ENCODE data around the gene FBXO47. TPM values are rescaled to one million over a fixed set of nuclear protein-coding genes. Genes with fewer than 3 reads are reported as not detected.

The FBXO47 gene
- total and polyA plus RNA-seq, 11 donors: 0.11 TPM; not detected in 10

DNA sequence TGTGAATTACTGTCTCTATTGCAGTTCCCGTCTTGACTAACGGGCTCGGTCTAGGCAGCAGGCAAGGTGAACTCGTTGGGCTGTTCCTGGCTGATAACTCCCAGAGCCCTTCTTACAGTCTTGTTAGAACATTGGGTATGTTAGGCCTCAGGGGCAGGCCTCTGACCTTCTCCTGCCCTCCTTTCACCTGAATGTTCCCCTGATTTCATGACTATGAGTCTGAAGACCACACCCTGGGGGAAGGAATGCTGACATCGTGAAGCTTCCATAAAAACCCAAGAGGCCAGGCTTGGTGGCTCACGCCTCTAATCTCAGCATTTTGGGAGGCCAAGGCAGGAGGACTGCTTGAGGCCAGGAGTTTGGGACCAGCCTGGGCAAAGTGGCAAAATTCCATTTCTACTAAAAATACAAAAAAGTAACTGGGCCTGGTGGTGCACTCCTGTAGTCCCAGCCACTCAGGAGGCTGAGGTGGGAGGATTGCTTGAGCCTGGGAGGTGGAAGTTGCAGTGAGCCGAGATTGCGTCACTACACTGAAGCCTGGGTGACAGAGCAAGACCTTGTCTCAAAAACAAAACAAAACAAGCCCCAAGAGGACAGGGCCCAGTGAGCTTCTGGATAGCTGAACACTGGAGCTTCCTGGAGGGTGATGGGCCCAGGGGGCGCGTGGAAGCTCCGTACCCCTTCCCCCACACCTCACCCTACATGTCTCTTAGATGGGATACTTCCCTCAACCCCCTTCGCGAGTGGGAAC is 47.8 kb upstream of the FBXO47 start:
- Histone ChIP-seq H3K9me3 (peaks cover 0 to 10% (median 0%) of the 10 kb centered on the region in 12 donors), H3K36me3 (no peaks in the 10 kb centered on the region), H3K27ac (peak overlapping the region in 11 of 12 donors; percentile 8 to 82 (median 65)), H3K27me3 (no peaks in the 10 kb centered on the region), H3K4me1 (peaks cover 0 to 52% (median 4%) of the 10 kb centered on the region in 12 donors), H3K4me3 (no peak overlapping the region)
- WGBS, 4 donors: 74 to 86% (median 82%) methylated on average over 13 of the region's 13 CpGs
- intact Hi-C loops (cut with DNase I): no loop called here
- TF ChIP-seq, protein P1, sequence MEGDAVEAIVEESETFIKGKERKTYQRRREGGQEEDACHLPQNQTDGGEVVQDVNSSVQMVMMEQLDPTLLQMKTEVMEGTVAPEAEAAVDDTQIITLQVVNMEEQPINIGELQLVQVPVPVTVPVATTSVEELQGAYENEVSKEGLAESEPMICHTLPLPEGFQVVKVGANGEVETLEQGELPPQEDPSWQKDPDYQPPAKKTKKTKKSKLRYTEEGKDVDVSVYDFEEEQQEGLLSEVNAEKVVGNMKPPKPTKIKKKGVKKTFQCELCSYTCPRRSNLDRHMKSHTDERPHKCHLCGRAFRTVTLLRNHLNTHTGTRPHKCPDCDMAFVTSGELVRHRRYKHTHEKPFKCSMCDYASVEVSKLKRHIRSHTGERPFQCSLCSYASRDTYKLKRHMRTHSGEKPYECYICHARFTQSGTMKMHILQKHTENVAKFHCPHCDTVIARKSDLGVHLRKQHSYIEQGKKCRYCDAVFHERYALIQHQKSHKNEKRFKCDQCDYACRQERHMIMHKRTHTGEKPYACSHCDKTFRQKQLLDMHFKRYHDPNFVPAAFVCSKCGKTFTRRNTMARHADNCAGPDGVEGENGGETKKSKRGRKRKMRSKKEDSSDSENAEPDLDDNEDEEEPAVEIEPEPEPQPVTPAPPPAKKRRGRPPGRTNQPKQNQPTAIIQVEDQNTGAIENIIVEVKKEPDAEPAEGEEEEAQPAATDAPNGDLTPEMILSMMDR (IDR thresholded peaks at IDR 0.05): no peak
- no peak for TF ChIP-seq POLR2A (IDR thresholded peaks at IDR 0.05)
- DNase-seq: peak in 1 of 5 donors; percentile 39
- ATAC-seq: peak in 2 of 4 donors; percentile 21 to 79

DNA sequence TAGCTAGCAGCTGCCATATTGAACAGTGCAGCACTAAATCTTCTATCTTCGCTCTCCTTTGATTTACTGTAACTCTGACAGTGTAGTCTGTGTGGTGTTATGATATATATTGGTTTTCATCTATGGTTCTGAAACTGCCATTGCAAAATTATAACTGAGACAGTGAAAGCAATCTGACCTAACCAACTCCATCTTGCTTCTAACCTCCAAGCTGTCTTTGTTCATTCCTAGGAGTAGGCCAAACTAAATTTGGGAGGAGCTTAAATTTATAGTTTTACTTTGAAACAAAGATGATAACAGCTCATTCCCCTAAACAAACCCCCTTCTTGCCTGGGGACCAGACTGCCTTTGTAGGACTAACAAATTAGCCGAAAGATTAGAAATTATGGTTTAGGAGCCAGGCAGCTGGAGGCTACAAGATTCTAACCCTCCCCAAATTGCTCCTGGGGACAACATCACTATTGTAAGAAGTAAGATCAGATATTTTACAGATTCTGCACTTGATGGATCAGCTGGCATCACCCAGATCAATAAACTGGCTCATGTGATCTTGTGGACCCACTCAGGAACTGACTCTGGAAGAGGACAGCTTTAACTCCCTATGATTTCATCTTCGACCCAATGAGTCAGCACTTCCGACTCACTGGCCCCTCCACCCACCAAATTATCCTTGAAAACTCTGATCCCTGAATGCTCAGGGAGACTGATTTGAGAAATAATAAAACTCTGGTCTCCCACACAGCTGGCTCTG is 47.0 kb upstream of the FBXO47 start:
- no peaks in the 10 kb centered on the region for H3K36me3 ChIP-seq
- peaks cover 0 to 2% (median 0%) of the 10 kb centered on the region in 12 donors for H3K9me3 ChIP-seq
- intact Hi-C loops (cut with DNase I): no loop called here
- H3K27me3 ChIP-seq: no peaks in the 10 kb centered on the region
- H3K4me3 ChIP-seq: no peak overlapping the region
- ATAC-seq (peak in 3 of 4 donors; percentile 64 to 83 (median 70)), DNase-seq (no peak)
- H3K27ac ChIP-seq: peak overlapping the region in 11 of 12 donors; percentile 8 to 82 (median 65)
- H3K4me1 ChIP-seq: peaks cover 0 to 51% (median 4%) of the 10 kb centered on the region in 12 donors
- TF ChIP-seq, protein P1 (IDR thresholded peaks at IDR 0.05): no peak
- 77 to 92% (median 79%) methylated on average over 4 of the region's 4 CpGs for WGBS, 4 donors

DNA sequence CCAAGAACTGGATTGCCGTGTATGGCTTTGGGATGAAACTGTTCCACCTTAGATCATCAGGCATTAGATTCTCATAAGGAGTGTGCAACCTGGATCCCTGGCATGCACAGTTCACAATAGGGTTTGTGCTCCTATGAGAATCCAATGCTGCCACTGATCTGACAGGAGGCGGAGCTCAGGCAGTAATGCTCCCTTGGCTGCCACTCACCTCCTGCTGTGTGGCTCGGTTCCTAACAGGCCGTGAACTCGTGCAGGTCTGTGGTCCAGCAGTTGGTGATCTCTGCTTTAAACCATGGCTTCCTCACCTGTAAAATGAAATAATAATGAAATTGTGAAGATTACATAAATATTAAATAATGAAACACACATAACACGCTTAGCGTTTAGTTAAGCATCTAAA is 45.5 kb upstream of the FBXO47 start:
- DNase-seq: no peak
- no peaks in the 10 kb centered on the region for H3K36me3 ChIP-seq
- peaks cover 0 to 6% (median 2%) of the 10 kb centered on the region in 12 donors for H3K9me3 ChIP-seq
- no peak overlapping the region for H3K27ac ChIP-seq
- TF ChIP-seq POLR2A (IDR thresholded peaks at IDR 0.05): no peak
- TF ChIP-seq, protein P1 (IDR thresholded peaks at IDR 0.05): no peak
- intact Hi-C loops (cut with DNase I): no loop called here
- H3K27me3 ChIP-seq: no peaks in the 10 kb centered on the region
- H3K4me1 ChIP-seq: peaks cover 0 to 36% (median 4%) of the 10 kb centered on the region in 12 donors
- H3K4me3 ChIP-seq: no peak overlapping the region
- 88 to 96% (median 94%) methylated on average over 7 of the region's 7 CpGs for WGBS, 4 donors
- ATAC-seq: no peak

DNA sequence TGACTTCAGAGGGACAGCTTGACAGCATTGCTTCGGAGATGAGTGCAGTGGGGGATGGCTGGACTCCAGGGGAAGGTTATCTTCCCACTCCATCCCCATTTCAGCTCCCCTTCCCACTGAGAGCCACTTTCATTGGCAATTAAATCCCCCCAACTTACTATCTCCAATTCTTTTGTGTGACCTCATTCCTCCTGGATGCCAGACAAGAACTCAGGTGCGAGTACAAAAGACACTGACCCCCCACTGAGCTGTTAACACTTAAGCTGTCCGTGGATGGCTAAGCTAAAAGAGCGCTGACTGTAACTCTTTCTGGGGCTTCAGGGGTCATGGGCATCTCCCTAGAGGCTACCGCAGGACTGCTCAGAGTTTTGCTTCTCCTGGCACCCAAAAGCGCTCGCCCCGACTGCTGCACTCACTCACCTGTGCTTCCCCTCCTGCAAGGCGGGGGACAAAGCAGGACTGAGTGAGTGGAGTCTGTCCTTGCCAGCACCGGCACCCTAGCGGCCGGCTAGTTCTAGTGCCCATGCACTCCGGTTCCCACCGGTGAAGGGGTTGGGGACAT is 44.8 kb upstream of the FBXO47 start:
- H3K27ac ChIP-seq: no peak overlapping the region
- intact Hi-C loops (cut with DNase I): no loop called here
- ATAC-seq: no peak
- TF ChIP-seq, protein P1 (IDR thresholded peaks at IDR 0.05): no peak
- TF ChIP-seq POLR2A (IDR thresholded peaks at IDR 0.05): no peak
- peaks cover 0 to 29% (median 4%) of the 10 kb centered on the region in 12 donors for H3K4me1 ChIP-seq
- 61 to 68% (median 66%) methylated on average over 14 of the region's 14 CpGs for WGBS, 4 donors
- H3K9me3 ChIP-seq: peaks cover 0 to 6% (median 2%) of the 10 kb centered on the region in 12 donors
- DNase-seq: no peak
- H3K4me3 ChIP-seq: no peak overlapping the region
- no peaks in the 10 kb centered on the region for H3K27me3 ChIP-seq
- no peaks in the 10 kb centered on the region for H3K36me3 ChIP-seq
